HepG2 (cell line): ENCODE results near the gene ENC1. TPM values are rescaled to one million over a fixed set of nuclear protein-coding genes. Genes with fewer than 3 reads are reported as not detected.

Source experiments
- ATAC-seq: fragments of 200-7000 bp; cut with Tn5 transposase; 3 replicates; pipeline ENCODE4 v1.9.1; 2020; ENCODE audit warnings: mild to moderate bottlenecking, moderate library complexity
- BruUV-seq: library from RNA; stranded (reverse); fragments of 400-500 nt; replicated peaks from 2 replicates; lab custom pipeline; 2021; lab: Mats Ljungman, UMichigan
- CTCF ChIA-PET: fragments of 300-600 bp; formaldehyde crosslinking; extraction: SDS; loops from one replicate; lab custom pipeline; 2021; ENCODE audit warnings: low total read pairs, inconsistent platforms, low intra/inter-chr PET ratio; lab: Yijun Ruan, JAX
- POLR2A ChIA-PET: fragments of 350-600 bp; sonication (Branson Sonifier 250); formaldehyde crosslinking; loops from one replicate; lab custom pipeline; 2020; ENCODE audit warnings: antibody characterized with exemption, inconsistent platforms; lab: Yijun Ruan, JAX
- DNase-seq: peaks from one replicate; pipeline ENCODE4 v3.0.0-alpha.2; 2015; ENCODE audit warnings: low spot score
- FAIRE-seq: peaks from 3 replicates; lab custom pipeline; 2011; peaks lifted over from hg19 to GRCh38; lab: Jason Lieb, UNC
- H2AFZ ChIP-seq: one replicate; pipeline ENCODE4 v1.6.1; 2011; ENCODE audit warnings: low read length, inconsistent platforms
- H3K27ac ChIP-seq: fragments of 300-600 bp; 3 replicates; pipeline ENCODE4 v1.8.0; 2011; ENCODE audit warnings: mixed run types, mild to moderate bottlenecking, mixed read lengths, low read length, inconsistent platforms; ENCODE audit not compliant: insufficient read depth; ENCODE audit errors: extremely low read length
- H3K27me3 ChIP-seq, 2 experiments: fragments of 200-600 bp in 1 of 2; 2 replicates in 1 of 2; 3 replicates in 1 of 2; pipeline versions ENCODE4 v1.6.0 to v1.8.0; 2011; ENCODE audit warnings: low read length in 2 of 2, mild to moderate bottlenecking in 2 of 2, moderate library complexity in 2 of 2, inconsistent platforms in 1 of 2; ENCODE audit not compliant: insufficient read depth in 2 of 2, control insufficient read depth in 1 of 2
- H3K36me3 ChIP-seq, 2 experiments: fragments of 200-600 bp in 1 of 2; replicated peaks in 1 of 2; 2 replicates in 1 of 2; 3 replicates in 1 of 2; pipeline versions ENCODE4 v1.5.1 to v1.8.0; 2011; ENCODE audit warnings: low read length in 2 of 2, inconsistent platforms in 1 of 2; ENCODE audit not compliant: insufficient read depth in 2 of 2, control insufficient read depth in 1 of 2
- H3K4me1 ChIP-seq: 2 replicates; pipeline ENCODE4 v1.5.1; 2012; ENCODE audit warnings: low read length, inconsistent platforms; ENCODE audit not compliant: insufficient read depth
- H3K4me2 ChIP-seq: 2 replicates; pipeline ENCODE4 v1.6.0; 2011; ENCODE audit warnings: low read depth, low read length, inconsistent platforms
- H3K4me3 ChIP-seq, 3 experiments: fragments of 200-600 bp in 1 of 3; sonication (generic), shearing (Covaris generic) in 1 of 3; replicated peaks in 1 of 3; 2 replicates each; pipeline ENCODE4 v1.5.1; 2011 to 2016; ENCODE audit warnings: low read length in 3 of 3, inconsistent platforms in 2 of 3, low read depth in 2 of 3, mild to moderate bottlenecking in 2 of 3, control low read depth in 1 of 3, mixed read lengths in 1 of 3; ENCODE audit not compliant: insufficient read depth in 1 of 3
- H3K79me2 ChIP-seq: one replicate; pipeline ENCODE4 v1.6.1; 2011; ENCODE audit warnings: low read length, inconsistent platforms; ENCODE audit not compliant: insufficient read depth
- H3K9ac ChIP-seq: 2 replicates; pipeline ENCODE4 v1.6.0; 2011; ENCODE audit warnings: mild to moderate bottlenecking, low read depth, low read length, inconsistent platforms; ENCODE audit not compliant: insufficient read depth
- H3K9me3 ChIP-seq: 2 replicates; pipeline ENCODE4 v1.5.1; 2012; ENCODE audit warnings: mild to moderate bottlenecking, low read length
- H4K20me1 ChIP-seq: 2 replicates; pipeline ENCODE4 v1.6.0; 2011; ENCODE audit warnings: inconsistent platforms, mild to moderate bottlenecking, low read length, moderate library complexity; ENCODE audit not compliant: insufficient read depth
- FOXC1 ChIP-seq: sonication (generic); formaldehyde crosslinking; IDR thresholded peaks from 2 replicates; pipeline ENCODE4 v1.8.0; 2022; ENCODE audit warnings: mild to moderate bottlenecking, missing genetic modification reagents, borderline replicate concordance
- JDP2 ChIP-seq: sonication (generic); formaldehyde crosslinking; IDR thresholded peaks from 2 replicates; pipeline ENCODE4 v1.8.1; 2022; ENCODE audit warnings: missing genetic modification reagents, borderline replicate concordance
- NAIF1 ChIP-seq: sonication (generic); formaldehyde crosslinking; IDR thresholded peaks from 2 replicates; pipeline ENCODE4 v1.5.0; 2020; ENCODE audit warnings: mild to moderate bottlenecking, missing genetic modification reagents, borderline replicate concordance
- PLRG1 ChIP-seq: fragments of 450-650 bp; conservative IDR thresholded peaks from 2 replicates; pipeline ENCODE4 v1.6.1; 2016
- TCF12 ChIP-seq, 2 experiments: fragments of 450-650 bp in 1 of 2; sonication (generic) in 1 of 2; formaldehyde crosslinking in 1 of 2; IDR thresholded peaks; 2 replicates each; pipeline versions ENCODE4 v1.6.1 to v1.8.0; 2017 to 2022; ENCODE audit warnings: antibody characterized with exemption in 1 of 2, mild to moderate bottlenecking in 1 of 2, missing genetic modification reagents in 1 of 2, moderate library complexity in 1 of 2
- TCF7 ChIP-seq: sonication (generic); IDR thresholded peaks from 2 replicates; pipeline ENCODE4 v1.6.1; 2016; ENCODE audit warnings: antibody characterized with exemption, low read depth
- WIZ ChIP-seq: sonication (generic); formaldehyde crosslinking; IDR thresholded peaks from 2 replicates; pipeline ENCODE4 v1.5.1; 2020; ENCODE audit warnings: mild to moderate bottlenecking, missing genetic modification reagents
- ZNF17 ChIP-seq: sonication (generic); formaldehyde crosslinking; IDR thresholded peaks from 2 replicates; pipeline ENCODE4 v1.5.0; 2020; ENCODE audit warnings: mild to moderate bottlenecking, missing genetic modification reagents
- ZNF431 ChIP-seq: sonication (generic); formaldehyde crosslinking; IDR thresholded peaks from 2 replicates; pipeline ENCODE4 v1.9.0; 2022; ENCODE audit warnings: missing genetic modification reagents, low read depth, mild to moderate bottlenecking, borderline replicate concordance
- ZNF556 ChIP-seq: sonication (generic); formaldehyde crosslinking; IDR thresholded peaks from 2 replicates; pipeline ENCODE4 v1.4.0; 2020; ENCODE audit warnings: mild to moderate bottlenecking, missing genetic modification reagents, borderline replicate concordance
- ZNF75D ChIP-seq: sonication (generic); formaldehyde crosslinking; IDR thresholded peaks from 2 replicates; pipeline ENCODE4 v1.8.1; 2023; ENCODE audit warnings: missing genetic modification reagents, mild to moderate bottlenecking, borderline replicate concordance
- ZNF841 ChIP-seq: sonication (generic); formaldehyde crosslinking; IDR thresholded peaks from 2 replicates; pipeline ENCODE4 v1.8.1; 2023; ENCODE audit warnings: missing genetic modification reagents, borderline replicate concordance
- ZSCAN22 ChIP-seq: sonication (generic); formaldehyde crosslinking; IDR thresholded peaks from 2 replicates; pipeline ENCODE4 v1.4.0; 2020; ENCODE audit warnings: mild to moderate bottlenecking, missing genetic modification reagents
- WGBS: methylation state at CpG from one replicate; pipeline ENCODE4 v1.1.6; 2017; ENCODE audit warnings: low lambda C conversion rate; 5-methylcytosine and 5-hydroxymethylcytosine counted together
- in situ Hi-C: cut with HindIII; loops from 2 replicates; pipeline ENCODE4 v1.10.0; 2017; ENCODE audit warnings: low pct_unique_long_range_greater_than_20kb; ENCODE audit not compliant: extremely low pct_ligation_motif_present
- intact Hi-C: fragments of 100-400 bp; cut with micrococcal nuclease; formaldehyde crosslinking; loops from one replicate; pipeline ENCODE4 v1.10.0; 2022; ENCODE audit not compliant: unreplicated experiment
- polyA plus RNA-seq, 8 experiments: library from polyadenylated mRNA; depleted of rRNA in 3 of 8; stranded (reverse) in 7 of 8; unstranded in 1 of 8; fragments of >200 nt; fragmentation: Illumina TruSeq in 4 of 8; extraction: Trizol in 4 of 8; gene quantifications; 2 replicates each; pipeline versions ENCODE4 v1.2.1 to v1.2.3, GENCODE V29; 2011 to 2016; ENCODE audit warnings: low read depth in 4 of 8, missing spikeins in 1 of 8, mixed read lengths in 1 of 8; ENCODE audit not compliant: insufficient read depth in 1 of 8
- total RNA-seq, 5 experiments: library from RNA; depleted of rRNA; stranded (reverse); fragments of >200 nt; fragmentation: Illumina TruSeq; extraction: Trizol; gene quantifications; 2 replicates each; pipeline ENCODE4 v1.2.3, GENCODE V29; 2016; ENCODE audit warnings: low read depth in 1 of 5

Gene ENC1
- total and polyA plus RNA-seq, 2 of the 13 experiments (the other 11 are each of a cell fraction or from before 2014, with no cell fraction given), result 63.8 to 64.4 TPM

DNA sequence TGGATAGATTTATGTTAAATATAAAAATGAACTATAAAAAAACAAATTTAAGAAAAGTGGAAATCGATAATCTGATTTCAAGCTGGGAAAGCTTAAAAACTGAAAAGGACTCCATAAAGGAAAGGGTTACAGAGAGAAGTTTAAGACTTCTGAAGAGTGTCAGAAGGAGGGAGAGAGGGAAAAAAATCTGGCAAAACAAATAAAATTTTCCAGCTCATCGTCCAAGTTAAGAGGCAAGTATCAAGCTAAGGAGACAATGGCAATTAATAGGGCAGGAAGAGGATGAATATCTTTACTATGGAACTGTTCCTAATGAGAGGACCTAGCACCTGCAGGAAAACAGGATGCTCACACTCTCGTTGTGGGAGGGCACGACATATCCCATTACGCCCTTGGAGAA is 24.0 kb upstream of the ENC1 start (continued):
- no peak for TF ChIP-seq PLRG1
- TF ChIP-seq FOXC1 (CRISPR knock-in tag), result no peak
- TF ChIP-seq TCF12 (IDR thresholded peaks at IDR 0.05), result no peak
- TF ChIP-seq TCF12 (CRISPR knock-in tag; IDR thresholded peaks at IDR 0.05), result no peak
- no peak for TF ChIP-seq JDP2 (CRISPR knock-in tag)
- no peak for TF ChIP-seq TCF7
- TF ChIP-seq, all 625 proteins: peak for 0

DNA sequence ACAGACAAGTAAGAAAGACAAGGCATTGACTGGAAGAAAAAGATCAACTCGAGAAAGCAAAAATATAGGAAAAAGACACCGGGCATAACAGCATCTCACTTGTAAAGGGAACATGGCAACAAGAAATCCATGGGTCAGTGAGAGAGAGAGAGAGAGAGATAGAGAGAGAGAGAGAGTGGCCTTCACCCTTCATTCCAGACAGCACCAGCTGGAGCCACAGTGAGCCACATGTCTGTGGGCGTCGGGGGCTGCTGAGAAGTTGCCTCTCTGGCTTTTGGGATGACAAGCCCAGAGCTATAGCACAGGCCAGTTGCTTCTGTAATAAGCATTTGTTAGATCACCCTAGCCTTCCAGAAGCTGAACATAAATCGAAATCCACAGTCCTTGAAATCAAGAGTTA is 20.3 kb upstream of the ENC1 start:
- Histone ChIP-seq H3K4me2 (no peak overlapping the region), H3K9me3 (no peaks in the 10 kb centered on the region), H3K79me2 (no peaks in the 10 kb centered on the region), H3K4me1 (no peaks in the 10 kb centered on the region), H4K20me1 (no peaks in the 10 kb centered on the region), H3K4me3 (no peak overlapping the region), H3K9ac (no peak overlapping the region), H2AFZ (no peak overlapping the region), H3K27me3 (peaks cover 0 to 10% of the 10 kb centered on the region in 2 experiments; a peak in 1 of 5 replicates), H3K36me3 (no peaks in the 10 kb centered on the region), H3K27ac (no peak overlapping the region)
- DNase-seq (no peak), FAIRE-seq (no peak), ATAC-seq (no peak)
- in situ Hi-C loops (no loop called here), intact Hi-C loops (no loop called here)
- ChIA-PET POLR2A (no interaction called here), CTCF (no interaction called here)
- TF ChIP-seq ZNF556 (CRISPR knock-in tag), result no peak
- no TSS peak for BruUV-seq
- 26% methylated on average over 5 of the region's 5 CpGs for WGBS

DNA sequence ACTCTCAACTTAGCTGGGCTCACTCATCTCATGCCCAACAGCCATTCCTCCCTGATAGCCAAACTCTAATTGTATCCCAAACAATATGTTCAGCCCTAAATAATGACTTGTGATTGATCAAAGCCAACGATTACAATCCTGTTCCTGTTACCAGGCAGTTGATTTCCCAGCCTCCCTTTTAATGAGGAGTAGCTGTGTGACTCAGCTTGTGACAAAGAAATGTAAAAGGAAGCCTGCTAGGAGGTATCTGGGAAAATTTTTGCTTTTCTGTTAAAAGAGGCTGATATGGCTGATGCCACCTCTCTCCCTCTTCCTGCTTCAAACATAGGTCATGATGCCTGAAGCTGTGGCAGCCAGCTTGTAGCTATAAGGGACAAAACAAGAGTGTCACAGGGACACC is 19.6 kb upstream of the ENC1 start:
- WGBS, result 0% methylated on average over 1 of the region's 1 CpG
- H3K4me3 ChIP-seq, result no peak overlapping the region
- H3K9ac ChIP-seq, result no peak overlapping the region
- H3K4me2 ChIP-seq, result no peak overlapping the region
- in situ Hi-C loops (no loop called here), intact Hi-C loops (no loop called here)
- peaks cover 0 to 10% of the 10 kb centered on the region in 2 experiments; a peak in 1 of 5 replicates for H3K27me3 ChIP-seq
- no peak for FAIRE-seq
- H4K20me1 ChIP-seq, result no peaks in the 10 kb centered on the region
- no peaks in the 10 kb centered on the region for H3K4me1 ChIP-seq
- ChIA-PET POLR2A (no interaction called here), CTCF (no interaction called here)
- DNase-seq, result no peak
- H3K9me3 ChIP-seq, result no peaks in the 10 kb centered on the region
- no peak for ATAC-seq
- H3K36me3 ChIP-seq, result no peaks in the 10 kb centered on the region
- BruUV-seq, result no TSS peak
- no peak overlapping the region for H3K27ac ChIP-seq
- no peak overlapping the region for H2AFZ ChIP-seq
- no peaks in the 10 kb centered on the region for H3K79me2 ChIP-seq
- TF ChIP-seq ZNF841 (CRISPR knock-in tag) (no peak), WIZ (CRISPR knock-in tag) (no peak), NAIF1 (CRISPR knock-in tag) (no peak), ZNF17 (no peak), ZNF75D (CRISPR knock-in tag) (no peak), ZNF431 (no peak), ZSCAN22 (CRISPR knock-in tag) (no peak)
